UCSD-AML1 (cell line): ENCODE measurements around the gene PRDX1.
A peak's percentile ranks its signal among the peaks of the same experiment; 100 is the strongest.

ENCODE experiments used
- DNase-seq: peaks from one replicate; lab custom pipeline; 2025; ENCODE audit not compliant: unreplicated experiment; lab: John Stamatoyannopoulos, UW

Gene PRDX1

DNA sequence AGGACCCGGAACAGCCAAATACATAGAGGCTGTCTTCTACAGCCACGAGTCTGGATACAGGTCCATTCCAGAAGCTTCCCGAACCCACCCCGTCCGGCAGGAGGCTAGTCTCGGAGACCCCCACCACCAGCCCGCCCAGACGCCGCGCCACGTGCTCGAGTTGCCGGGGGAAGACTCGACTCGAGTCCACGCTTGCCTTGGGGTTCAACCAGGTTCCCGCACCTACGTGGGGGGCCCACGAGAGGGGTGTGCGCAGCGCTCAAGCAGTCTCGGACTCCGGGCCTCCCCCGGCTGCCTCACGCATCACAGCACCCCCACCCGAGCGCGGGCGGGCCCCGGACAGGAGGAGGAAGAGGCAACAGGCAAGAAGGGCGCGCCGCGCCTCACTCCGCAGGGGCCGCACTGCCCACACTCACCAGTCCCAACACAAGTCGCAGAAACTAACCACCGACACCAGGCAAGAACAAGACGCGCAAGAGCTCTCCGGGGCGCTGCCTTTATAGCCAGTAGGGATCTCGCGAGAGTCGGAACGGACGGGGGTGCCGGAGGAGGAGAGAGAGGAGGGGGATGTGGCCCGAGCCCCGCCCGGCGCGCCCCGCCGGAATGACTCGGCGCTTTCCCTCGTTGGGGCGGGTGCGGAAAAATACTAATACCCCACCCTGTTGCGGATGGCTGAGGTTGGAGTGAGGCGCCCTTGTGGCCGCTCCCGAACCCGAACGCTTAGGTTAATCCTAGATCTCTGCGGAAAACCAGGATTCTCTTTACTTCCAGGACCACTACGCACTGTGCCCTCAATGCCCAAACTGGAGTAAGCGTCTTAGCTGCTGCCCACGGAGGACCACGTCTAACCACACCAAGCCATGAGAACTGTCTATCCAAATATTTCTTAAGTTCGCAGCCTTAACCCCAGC is at the start of gene PRDX1:
TSS of gene PRDX1 (minus strand) at position 472 of the 911 bp plus-strand sequence. CDS start 2,841 bp downstream, outside the sequence.
- peak; percentile 97 for DNase-seq

DNA sequence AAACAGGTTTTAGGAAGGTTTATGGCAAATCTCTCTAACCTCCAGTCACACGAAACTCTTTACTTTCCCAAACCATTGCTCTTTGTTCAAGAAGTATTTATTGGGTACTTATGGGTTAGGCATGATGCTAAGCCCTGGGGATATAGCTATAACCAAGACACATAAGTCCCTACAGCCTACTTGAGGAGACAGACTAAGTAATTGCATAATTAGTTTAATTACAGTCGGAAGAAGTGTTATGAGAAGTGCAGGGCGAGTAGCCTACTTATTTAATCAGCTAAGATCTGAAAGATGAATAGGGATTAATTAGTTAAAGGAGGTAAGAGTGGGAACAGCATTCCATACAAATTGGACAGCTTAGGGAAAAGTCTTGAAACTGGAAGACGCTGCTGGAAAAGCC is 48.9 kb upstream of the PRDX1 start:
- no peak for DNase-seq

DNA sequence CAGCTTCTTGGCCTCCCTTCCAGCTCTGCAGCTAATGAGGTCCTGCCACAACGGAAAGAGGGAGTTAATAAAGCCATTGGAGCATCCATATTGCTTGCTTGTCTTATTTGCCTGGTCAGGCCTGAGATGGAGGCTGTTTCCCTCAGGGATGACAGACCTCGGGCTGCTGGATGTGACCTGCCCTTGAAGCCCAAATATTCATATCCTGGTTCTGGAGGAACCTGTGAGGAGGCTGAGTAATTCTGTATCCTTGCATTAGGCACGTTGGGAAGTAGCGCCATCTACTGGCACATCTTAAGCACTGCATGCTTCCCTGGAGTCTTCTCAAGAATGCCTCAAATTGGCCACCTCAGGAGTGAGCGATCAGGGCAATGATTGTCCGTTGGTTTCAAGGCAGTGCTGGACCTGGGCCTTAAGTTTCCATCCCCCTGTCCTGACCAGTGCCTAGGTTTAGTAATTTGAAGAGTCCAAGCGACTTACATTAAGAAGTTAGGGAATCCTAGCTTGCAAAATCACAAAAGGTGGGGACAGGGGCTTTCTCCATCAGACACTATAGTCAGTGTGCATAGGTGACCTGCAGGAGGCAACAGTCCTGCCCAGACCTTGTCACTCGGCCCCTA is 48.4 kb upstream of the PRDX1 start:
- DNase-seq: peak; percentile 55

DNA sequence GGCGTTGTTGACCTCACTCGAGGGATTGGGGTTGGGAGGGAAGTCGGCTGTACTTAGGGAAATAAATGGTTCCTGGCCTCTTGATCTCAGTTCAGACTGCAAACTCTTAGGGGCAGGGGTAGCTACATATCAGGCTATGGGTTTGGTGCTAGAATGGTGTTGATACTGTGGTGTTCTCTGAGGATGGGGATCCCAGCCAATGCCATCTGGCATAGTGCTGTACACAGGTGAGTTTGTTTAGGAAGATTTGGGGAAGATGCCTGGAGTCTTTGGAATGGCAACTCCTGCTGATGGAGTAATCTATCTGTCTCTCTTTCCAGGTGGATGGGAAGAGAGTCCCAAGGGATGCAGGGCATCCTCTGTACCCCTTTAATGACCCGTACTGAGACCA is 47.9 kb upstream of the PRDX1 start:
- no peak for DNase-seq

GRCh38 chr1:45568421-45568820 is 46.7 kb upstream of the PRDX1 start:
- DNase-seq: no peak

GRCh38 chr1:45567911-45568310 is 46.2 kb upstream of the PRDX1 start:
- DNase-seq: no peak

DNA sequence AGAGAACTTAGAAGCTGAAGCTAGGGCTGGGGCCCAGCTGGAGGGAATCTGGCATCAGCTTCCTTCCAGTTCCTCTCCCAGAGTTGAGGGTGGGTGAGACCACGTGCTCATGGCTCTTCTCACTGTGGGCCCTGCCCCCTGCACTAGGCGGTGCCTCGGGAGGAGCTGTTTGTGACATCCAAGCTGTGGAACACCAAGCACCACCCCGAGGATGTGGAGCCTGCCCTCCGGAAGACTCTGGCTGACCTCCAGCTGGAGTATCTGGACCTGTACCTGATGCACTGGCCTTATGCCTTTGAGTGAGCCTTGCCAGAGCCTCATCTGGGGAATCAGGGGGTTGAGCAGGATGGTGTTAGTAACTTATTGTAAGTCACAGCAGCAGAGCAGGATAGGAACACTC is 45.0 kb upstream of the PRDX1 start:
- no peak for DNase-seq

GRCh38 chr1:45563843-45564242 is 42.2 kb upstream of the PRDX1 start:
- DNase-seq: no peak

GRCh38 chr1:45557422-45557944 is 35.8 kb upstream of the PRDX1 start:
- DNase-seq: no peak

- no peak for DNase-seq
Observed at GRCh38 chr1:45554198-45554597, 32.5 kb upstream of the PRDX1 start.

DNA sequence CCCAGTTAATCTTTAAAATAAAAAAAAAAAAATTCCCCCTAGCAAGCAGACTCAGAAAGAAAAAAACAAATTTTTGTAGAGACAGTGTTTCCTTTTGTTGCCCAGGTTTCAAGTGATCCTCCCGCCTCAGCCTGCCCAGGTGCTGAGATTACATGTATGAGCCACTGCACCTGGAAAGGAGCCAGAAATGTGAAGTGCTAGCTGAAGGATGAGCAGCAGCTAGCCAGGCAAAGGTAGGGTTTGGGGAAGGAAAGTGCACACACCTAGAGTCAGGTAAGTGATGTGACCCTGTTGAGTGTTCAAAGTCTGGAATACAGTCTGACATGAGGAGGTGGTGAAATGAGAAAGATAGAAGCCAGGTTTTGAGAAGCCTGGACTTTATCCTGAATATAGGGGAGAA is 30.6 kb upstream of the PRDX1 start:
- no peak for DNase-seq

GRCh38 chr1:45551684-45552083 is 30.0 kb upstream of the PRDX1 start:
- no peak for DNase-seq

DNA sequence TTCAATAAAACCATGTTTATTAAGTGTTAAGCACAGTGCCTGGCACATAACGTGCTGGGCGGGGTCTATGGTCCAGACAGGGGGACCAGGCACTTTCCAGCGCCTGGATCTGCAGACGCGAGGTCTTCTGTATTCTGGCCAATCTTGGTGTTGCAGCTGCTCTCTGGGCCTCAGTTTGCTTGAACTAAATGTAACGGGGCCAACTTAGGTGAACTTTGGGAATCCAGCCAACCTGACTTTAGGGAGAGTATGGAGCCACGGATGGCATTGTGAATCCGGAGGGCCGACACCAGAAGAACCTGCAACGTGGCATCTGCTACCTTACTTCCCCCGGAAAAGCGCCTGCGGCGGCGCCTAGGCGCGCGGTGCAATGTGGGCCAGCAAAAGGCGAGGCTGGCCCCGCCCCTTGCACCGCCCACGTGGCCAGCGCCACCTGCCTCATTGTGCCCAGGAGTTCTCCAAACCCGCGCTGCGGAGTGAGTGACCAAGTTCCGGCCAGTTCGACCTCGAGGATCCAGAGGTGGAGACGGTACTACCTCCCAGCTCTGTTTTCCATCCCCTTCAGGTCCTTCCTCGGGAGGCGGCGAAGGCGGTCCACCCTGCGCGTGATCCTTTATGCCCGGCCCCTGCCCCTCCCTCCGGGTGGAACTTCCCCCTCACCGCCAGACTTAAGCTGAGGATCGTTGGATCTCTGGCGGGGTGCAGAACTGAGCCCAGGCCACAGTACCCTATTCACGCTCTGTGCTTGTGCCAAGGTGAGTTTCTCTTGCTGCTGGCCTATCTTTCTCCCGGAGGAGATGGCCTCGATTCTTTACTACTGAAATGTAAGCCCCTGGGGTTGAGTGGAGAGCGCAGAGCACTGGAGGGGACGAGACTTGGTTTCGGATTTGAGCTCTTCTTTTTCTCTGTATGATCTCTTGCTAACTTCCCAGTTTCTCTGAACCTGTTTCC is 29.0 kb upstream of the PRDX1 start, which contains the start of gene AKR1A1:
TSS of gene AKR1A1 (plus strand) at position 426 of the 951 bp plus-strand sequence. CDS start 10,969 bp downstream, outside the sequence.
- peak; percentile 94 for DNase-seq

DNA sequence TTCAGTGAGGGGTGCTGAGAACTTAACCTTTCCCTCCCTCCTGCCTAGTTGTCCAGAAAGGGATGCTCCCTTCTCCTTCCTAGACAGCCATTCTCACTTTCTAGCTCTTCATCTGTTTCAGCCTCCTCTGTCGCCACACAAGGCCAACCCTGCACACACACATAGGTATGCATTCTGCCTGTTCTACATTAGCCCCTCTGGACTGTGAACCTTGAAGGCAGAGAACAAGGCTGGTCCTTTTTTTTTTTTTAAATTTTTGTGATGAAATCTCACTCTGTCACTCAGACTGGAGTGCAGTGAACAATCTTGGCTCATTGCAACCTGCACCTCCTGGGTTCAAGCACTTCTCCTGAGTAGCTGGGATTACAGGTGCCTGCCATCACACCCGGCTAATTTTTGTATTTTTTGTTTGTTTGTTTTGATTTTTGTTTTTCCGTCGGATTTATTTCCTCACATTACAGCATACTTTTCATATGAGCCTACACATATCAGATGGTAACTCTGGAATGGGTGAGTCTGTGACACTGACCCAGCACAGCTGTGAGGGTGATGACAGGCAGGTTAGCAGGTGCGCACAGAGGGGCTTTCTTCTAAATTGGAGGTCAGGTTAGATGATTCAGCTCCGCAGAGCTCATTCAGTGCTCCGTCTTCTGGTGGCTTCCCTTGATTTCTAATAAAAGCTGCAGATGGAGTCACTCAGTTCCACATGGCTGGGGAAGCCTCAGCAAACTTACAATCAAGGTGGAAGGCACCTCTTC is 24.0 kb upstream of the PRDX1 start:
- DNase-seq: no peak

GRCh38 chr1:45545019-45545493 is 23.4 kb upstream of the PRDX1 start:
- no peak for DNase-seq

- DNase-seq: no peak
Observed at GRCh38 chr1:45544530-45544929, 22.8 kb upstream of the PRDX1 start.

GRCh38 chr1:45543581-45544417 is 22.1 kb upstream of the PRDX1 start:
- peak; percentile 88 for DNase-seq

- peak; percentile 34 for DNase-seq
Observed at GRCh38 chr1:45542591-45542990, 20.9 kb upstream of the PRDX1 start.

DNA sequence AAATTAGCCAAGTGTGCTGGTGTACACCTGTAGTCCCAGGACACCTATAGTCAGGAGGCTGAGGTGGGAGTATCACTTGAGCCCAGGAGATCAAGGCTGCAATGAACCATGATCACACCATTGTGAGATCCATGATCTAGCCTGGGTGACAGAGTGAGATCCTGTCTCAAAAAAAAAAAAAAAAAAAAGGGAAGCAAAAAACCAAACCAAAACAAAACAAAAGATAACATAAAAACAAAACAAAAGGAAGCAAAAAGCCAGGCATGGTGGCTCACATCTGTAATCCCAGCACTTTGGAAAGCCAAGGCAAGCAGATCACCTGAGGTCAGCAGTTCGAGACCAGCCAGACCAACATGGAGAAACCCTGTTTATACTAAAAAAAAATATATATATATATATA is 19.5 kb upstream of the PRDX1 start:
- no peak for DNase-seq
